Activated T-helper 1 cell treated with anti-CD3 and anti-CD28 coated beads, Interleukin-12 subunit alpha, Interleukin-12 subunit beta, Interleukin-2, Interleukin-4 antibody, amounts not matched to agents 30 ng/mL and 10 ng/mL and 1 ng/mL, durations not matched to agents 14 hours and 24 hours and 36 hours (primary cell): ENCODE results near the gene ASTN2. TPM values are rescaled to one million over a fixed set of nuclear protein-coding genes. Genes with fewer than 3 reads are reported as not detected.

Source experiments
- DNase-seq: peaks from one replicate; pipeline ENCODE4 v3.0.0; 2021; ENCODE audit warnings: low spot score
- H3K27ac Mint-ChIP-seq: one replicate; pipeline ENCODE4 v1.8.0; 2021; ENCODE audit warnings: mild to moderate bottlenecking, mixed read lengths
- H3K27me3 Mint-ChIP-seq: one replicate; pipeline ENCODE4 v1.8.0; 2022; ENCODE audit warnings: mild to moderate bottlenecking, moderate library complexity, mixed read lengths; ENCODE audit not compliant: insufficient read depth
- H3K36me3 Mint-ChIP-seq: one replicate; pipeline ENCODE4 v1.8.0; 2021; ENCODE audit warnings: low read depth, mixed read lengths
- H3K4me1 Mint-ChIP-seq: one replicate; pipeline ENCODE4 v1.8.0; 2021; ENCODE audit warnings: low read depth, mixed read lengths
- H3K4me3 Mint-ChIP-seq: one replicate; pipeline ENCODE4 v1.8.0; 2021; ENCODE audit warnings: mild to moderate bottlenecking, moderate library complexity, mixed read lengths
- H3K9me3 Mint-ChIP-seq: one replicate; pipeline ENCODE4 v1.8.0; 2021; ENCODE audit warnings: mixed read lengths
- intact Hi-C: fragments of 100-400 bp; cut with micrococcal nuclease; formaldehyde crosslinking; loops from one replicate; pipeline ENCODE4 v1.15.1; 2024
- total RNA-seq: library from RNA; stranded (reverse); gene quantifications from 2 replicates; pipeline ENCODE4 v1.2.3, GENCODE V29; 2022

Gene ASTN2
- total RNA-seq, 1 donor from 2014 or later, result 3.3 TPM

DNA sequence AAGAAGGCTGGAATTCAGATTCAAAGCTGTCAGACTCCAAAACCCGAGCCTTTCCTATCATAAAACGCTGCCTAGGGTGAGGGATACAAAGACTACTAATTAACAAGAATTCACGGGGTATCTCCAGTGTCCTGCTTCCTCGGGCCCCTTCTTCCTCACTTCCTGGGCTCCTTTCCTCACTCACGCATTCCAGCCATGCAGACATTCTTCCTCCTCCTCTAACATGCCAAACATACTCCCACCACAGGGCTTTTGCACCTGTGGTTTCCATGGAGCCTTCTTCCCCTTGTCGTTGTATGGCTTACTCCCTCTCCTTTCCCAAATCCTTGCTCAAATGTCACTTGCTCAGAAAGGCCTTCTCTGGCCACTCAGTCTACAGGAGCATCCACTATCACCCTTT, 919.1 kb downstream of the ASTN2 start:
- no peaks in the 10 kb centered on the region for H3K36me3 Mint-ChIP-seq
- H3K27me3 Mint-ChIP-seq, result no peaks in the 10 kb centered on the region
- no peaks in the 10 kb centered on the region for H3K4me1 Mint-ChIP-seq
- H3K4me3 Mint-ChIP-seq, result no peak overlapping the region
- intact Hi-C loops, result loop anchor here (1.0 kb wide), 1 partner anchor 166 kb away; no protein-coding TSS in a partner anchor
- DNase-seq, result no peak
- H3K9me3 Mint-ChIP-seq, result no peaks in the 10 kb centered on the region
- H3K27ac Mint-ChIP-seq, result no peak overlapping the region

- no peak for DNase-seq
- Mint-ChIP-seq H3K27ac (no peak overlapping the region), H3K4me1 (no peaks in the 10 kb centered on the region), H3K4me3 (no peak overlapping the region), H3K27me3 (no peaks in the 10 kb centered on the region), H3K9me3 (no peaks in the 10 kb centered on the region), H3K36me3 (no peaks in the 10 kb centered on the region)
- intact Hi-C loops, result loop anchor here (1.0 kb wide), 1 partner anchor 166 kb away; no protein-coding TSS in a partner anchor
Measured at GRCh38 chr9:116494815-116495634, 919.8 kb downstream of the ASTN2 start.

- H3K27ac Mint-ChIP-seq, result no peak overlapping the region
- no peak for DNase-seq
- intact Hi-C loops, result no loop called here
Measured at GRCh38 chr9:116493183-116493860, 921.5 kb downstream of the ASTN2 start.

DNA sequence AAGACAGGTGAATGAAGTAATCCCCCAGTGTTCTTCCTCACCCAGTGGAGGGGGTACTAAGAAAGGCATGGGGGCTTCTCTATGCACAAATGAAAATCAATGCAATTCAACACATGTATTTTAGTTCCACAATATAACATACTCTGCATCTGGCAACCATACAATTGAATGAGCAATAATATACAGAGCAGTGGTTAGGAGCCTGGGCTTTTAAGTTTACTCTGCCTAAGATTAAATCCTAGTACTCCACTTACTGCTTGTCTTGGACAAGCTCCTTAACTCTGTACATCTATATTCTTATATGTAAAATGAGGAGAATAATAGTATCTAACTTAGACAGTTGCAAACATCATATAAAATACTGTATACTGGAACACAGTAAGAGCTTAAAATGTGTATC, 923.2 kb downstream of the ASTN2 start:
- H3K4me1 Mint-ChIP-seq, result no peaks in the 10 kb centered on the region
- intact Hi-C loops, result no loop called here
- no peaks in the 10 kb centered on the region for H3K27me3 Mint-ChIP-seq
- no peaks in the 10 kb centered on the region for H3K9me3 Mint-ChIP-seq
- H3K36me3 Mint-ChIP-seq, result no peaks in the 10 kb centered on the region
- no peak for DNase-seq
- no peak overlapping the region for H3K4me3 Mint-ChIP-seq
- H3K27ac Mint-ChIP-seq, result no peak overlapping the region

More at GRCh38 chr9:116493183-116493860, 921.5 kb downstream of the ASTN2 start:
- Mint-ChIP-seq H3K27me3 (no peaks in the 10 kb centered on the region), H3K36me3 (no peaks in the 10 kb centered on the region), H3K4me3 (no peak overlapping the region), H3K9me3 (no peaks in the 10 kb centered on the region), H3K4me1 (no peaks in the 10 kb centered on the region)

GRCh38 chr9:116491219-116491618, 923.6 kb downstream of the ASTN2 start:
- Mint-ChIP-seq H3K9me3 (no peaks in the 10 kb centered on the region), H3K36me3 (no peaks in the 10 kb centered on the region), H3K27me3 (no peaks in the 10 kb centered on the region), H3K4me3 (no peak overlapping the region), H3K27ac (no peak overlapping the region), H3K4me1 (no peaks in the 10 kb centered on the region)
- DNase-seq, result no peak
- intact Hi-C loops, result no loop called here

GRCh38 chr9:116490321-116490720, 924.5 kb downstream of the ASTN2 start:
- Mint-ChIP-seq H3K9me3 (no peaks in the 10 kb centered on the region), H3K36me3 (no peaks in the 10 kb centered on the region), H3K4me1 (no peaks in the 10 kb centered on the region), H3K27me3 (no peaks in the 10 kb centered on the region), H3K27ac (no peak overlapping the region), H3K4me3 (no peak overlapping the region)
- DNase-seq, result no peak
- intact Hi-C loops, result no loop called here

- DNase-seq, result no peak
- Mint-ChIP-seq H3K27me3 (no peaks in the 10 kb centered on the region), H3K9me3 (no peaks in the 10 kb centered on the region), H3K4me1 (no peaks in the 10 kb centered on the region), H3K27ac (no peak overlapping the region), H3K36me3 (no peaks in the 10 kb centered on the region), H3K4me3 (no peak overlapping the region)
- intact Hi-C loops, result no loop called here
Measured at GRCh38 chr9:116488373-116488772, 926.5 kb downstream of the ASTN2 start.

DNA sequence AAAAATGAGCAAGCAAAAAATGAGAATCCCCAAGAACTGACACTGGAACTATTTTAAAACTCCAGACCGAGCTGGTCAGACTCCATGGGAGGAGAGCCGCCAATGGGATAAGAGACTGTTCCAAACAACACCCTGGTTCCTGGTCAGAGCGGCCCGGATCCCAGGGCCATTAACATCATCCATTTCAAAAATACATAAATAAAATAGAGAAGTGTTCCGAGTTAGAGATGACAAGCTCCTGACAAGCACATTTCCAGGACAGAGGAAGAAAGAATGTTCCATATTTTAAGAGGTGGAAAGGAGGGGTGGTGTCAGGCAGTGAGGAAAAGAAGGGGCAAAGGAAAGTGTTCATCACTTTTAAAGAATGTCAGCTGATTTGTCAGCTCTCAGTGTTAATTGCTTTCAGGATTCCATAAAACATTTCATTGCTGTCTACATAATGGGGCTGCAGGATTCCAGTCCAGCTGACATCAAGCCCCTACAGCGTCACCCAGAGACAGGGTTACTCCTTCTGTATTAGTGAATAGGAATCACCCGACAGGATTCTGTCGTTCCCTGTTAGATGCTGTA, 930.3 kb downstream of the ASTN2 start:
- H3K36me3 Mint-ChIP-seq, result no peaks in the 10 kb centered on the region
- DNase-seq, result no peak
- no peaks in the 10 kb centered on the region for H3K9me3 Mint-ChIP-seq
- H3K27ac Mint-ChIP-seq, result no peak overlapping the region
- no peak overlapping the region for H3K4me3 Mint-ChIP-seq
- intact Hi-C loops, result no loop called here
- no peaks in the 10 kb centered on the region for H3K4me1 Mint-ChIP-seq
- H3K27me3 Mint-ChIP-seq, result no peaks in the 10 kb centered on the region

- H3K9me3 Mint-ChIP-seq, result no peaks in the 10 kb centered on the region
- no peaks in the 10 kb centered on the region for H3K36me3 Mint-ChIP-seq
- H3K4me1 Mint-ChIP-seq, result no peaks in the 10 kb centered on the region
- no peak overlapping the region for H3K27ac Mint-ChIP-seq
- no peak overlapping the region for H3K4me3 Mint-ChIP-seq
- H3K27me3 Mint-ChIP-seq, result no peaks in the 10 kb centered on the region
- no peak for DNase-seq
- intact Hi-C loops, result no loop called here
Measured at GRCh38 chr9:116483622-116484491, 931.0 kb downstream of the ASTN2 start.

- H3K9me3 Mint-ChIP-seq, result no peaks in the 10 kb centered on the region
- H3K27ac Mint-ChIP-seq, result no peak overlapping the region
- intact Hi-C loops, result no loop called here
Measured at GRCh38 chr9:116482740-116483139, 932.1 kb downstream of the ASTN2 start.

DNA sequence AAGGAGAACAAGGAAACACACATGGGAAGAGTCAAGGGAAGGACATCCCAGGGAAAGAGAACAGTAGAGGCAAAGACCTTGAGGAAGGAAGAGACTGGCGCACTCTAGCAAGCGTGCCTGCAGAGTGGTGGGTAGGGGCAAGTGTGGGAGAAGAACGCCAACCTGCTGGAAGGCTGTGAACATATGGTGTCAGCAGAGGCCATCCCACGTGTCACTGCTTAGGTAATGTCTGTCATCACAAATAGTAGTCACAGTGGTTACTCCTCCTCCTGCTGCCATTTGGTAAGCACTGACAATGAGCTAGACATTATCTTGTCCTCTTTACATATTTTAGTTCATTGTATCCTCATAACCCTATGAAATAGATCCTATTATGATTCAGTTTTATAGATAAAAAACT, 934.2 kb downstream of the ASTN2 start:
- H3K27ac Mint-ChIP-seq, result no peak overlapping the region
- intact Hi-C loops, result no loop called here
- H3K4me3 Mint-ChIP-seq, result no peak overlapping the region
- H3K9me3 Mint-ChIP-seq, result no peaks in the 10 kb centered on the region
- H3K36me3 Mint-ChIP-seq, result no peaks in the 10 kb centered on the region
- no peaks in the 10 kb centered on the region for H3K4me1 Mint-ChIP-seq
- H3K27me3 Mint-ChIP-seq, result no peaks in the 10 kb centered on the region
- DNase-seq, result no peak

More at GRCh38 chr9:116482740-116483139, 932.1 kb downstream of the ASTN2 start:
- no peak overlapping the region for H3K4me3 Mint-ChIP-seq
- H3K4me1 Mint-ChIP-seq, result no peaks in the 10 kb centered on the region
- H3K36me3 Mint-ChIP-seq, result no peaks in the 10 kb centered on the region
- no peak for DNase-seq
- H3K27me3 Mint-ChIP-seq, result no peaks in the 10 kb centered on the region

DNA sequence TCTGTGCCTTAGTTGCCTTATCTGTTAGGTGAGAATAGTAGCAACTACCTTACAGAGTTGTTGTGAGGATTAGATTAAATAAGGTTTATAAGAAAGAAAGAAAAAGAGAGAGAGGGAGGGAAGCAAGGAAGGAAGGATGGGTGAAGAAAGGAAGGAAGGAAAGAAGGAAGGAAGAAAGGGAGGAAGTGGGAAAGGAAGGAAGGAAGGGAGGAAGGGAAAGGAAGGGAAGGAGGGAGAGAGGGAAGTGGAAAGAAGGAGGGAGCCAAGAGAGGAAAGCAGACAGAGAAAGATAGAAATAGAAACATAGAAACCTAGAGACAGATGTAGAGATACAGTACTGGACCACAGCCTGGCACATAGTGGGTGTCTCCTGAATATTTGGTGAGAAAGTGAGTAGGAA, 934.9 kb downstream of the ASTN2 start:
- Mint-ChIP-seq H3K27ac (no peak overlapping the region), H3K4me1 (no peaks in the 10 kb centered on the region), H3K36me3 (no peaks in the 10 kb centered on the region), H3K27me3 (no peaks in the 10 kb centered on the region), H3K4me3 (no peak overlapping the region), H3K9me3 (no peaks in the 10 kb centered on the region)
- intact Hi-C loops, result no loop called here
- DNase-seq, result no peak
